Neural progenitor cell (in vitro differentiated cells): ENCODE measurements around the gene UGT1A7. TPM values are rescaled to one million over a fixed set of nuclear protein-coding genes. Genes with fewer than 3 reads are reported as not detected.

Experiments used
- DNase-seq: peaks from one replicate; pipeline ENCODE4 v3.0.0-alpha.2; 2016; ENCODE audit warnings: low spot score
- H2AFZ ChIP-seq: fragments of 200-600 bp; sonication (generic); replicated peaks from 2 replicates; pipeline ENCODE4 v1.6.1; 2016; ENCODE audit warnings: antibody characterized with exemption
- H3F3A ChIP-seq: fragments of 200-600 bp; sonication (generic); 2 replicates; pipeline ENCODE4 v1.6.1; 2016; ENCODE audit warnings: antibody characterized with exemption, low read depth
- H3K27ac ChIP-seq: fragments of 200-600 bp; sonication (generic); 2 replicates; pipeline ENCODE4 v1.5.1; 2016; ENCODE audit warnings: mild to moderate bottlenecking
- H3K27me3 ChIP-seq: fragments of 200-600 bp; sonication (generic); 2 replicates; pipeline ENCODE4 v1.6.1; 2016; ENCODE audit warnings: mild to moderate bottlenecking, moderate library complexity
- H3K36me3 ChIP-seq: fragments of 200-600 bp; sonication (generic); 2 replicates; pipeline ENCODE4 v1.5.1; 2016
- H3K4me1 ChIP-seq: fragments of 200-600 bp; sonication (generic); 2 replicates; pipeline ENCODE4 v1.6.1; 2016; ENCODE audit warnings: mixed run types
- H3K4me2 ChIP-seq: fragments of 200-600 bp; sonication (generic); 2 replicates; pipeline ENCODE4 v1.6.1; 2016
- H3K4me3 ChIP-seq: fragments of 200-600 bp; sonication (generic); 2 replicates; pipeline ENCODE4 v1.5.1; 2016
- H3K79me2 ChIP-seq: fragments of 200-600 bp; sonication (generic); 2 replicates; pipeline ENCODE4 v1.6.1; 2016; ENCODE audit warnings: low read depth
- H3K9ac ChIP-seq: fragments of 200-600 bp; sonication (generic); 2 replicates; pipeline ENCODE4 v1.6.1; 2016
- H3K9me3 ChIP-seq: fragments of 200-600 bp; sonication (generic); 2 replicates; pipeline ENCODE4 v1.5.1; 2016; ENCODE audit warnings: low read depth
- H4K20me1 ChIP-seq: fragments of 200-600 bp; sonication (generic); 2 replicates; pipeline ENCODE4 v1.6.1; 2016; ENCODE audit warnings: low read depth
- H3K27ac Mint-ChIP-seq: 3 replicates; pipeline ENCODE4 v1.8.0; 2021; ENCODE audit warnings: mixed read lengths
- H3K27me3 Mint-ChIP-seq: 2 replicates; pipeline ENCODE4 v1.8.0; 2022; ENCODE audit warnings: low read depth, mild to moderate bottlenecking, inconsistent platforms, moderate library complexity, mixed read lengths; ENCODE audit not compliant: insufficient read depth
- H3K36me3 Mint-ChIP-seq: 3 replicates; pipeline ENCODE4 v1.8.0; 2021; ENCODE audit warnings: mixed read lengths
- H3K4me1 Mint-ChIP-seq: 3 replicates; pipeline ENCODE4 v1.8.0; 2021; ENCODE audit warnings: mixed read lengths
- H3K4me3 Mint-ChIP-seq: 3 replicates; pipeline ENCODE4 v1.8.0; 2021; ENCODE audit warnings: mild to moderate bottlenecking, moderate library complexity, mixed read lengths
- H3K9me3 Mint-ChIP-seq: 3 replicates; pipeline ENCODE4 v1.8.0; 2020; ENCODE audit warnings: mixed read lengths
- CTCF ChIP-seq: fragments of 200-600 bp; sonication (generic); IDR thresholded peaks from 2 replicates; pipeline ENCODE4 v1.5.1; 2017; ENCODE audit warnings: antibody characterized with exemption, mild to moderate bottlenecking
- EZH2 ChIP-seq: fragments of 200-600 bp; sonication (generic); IDR thresholded peaks from 2 replicates; pipeline ENCODE4 v1.6.1; 2017; ENCODE audit warnings: antibody characterized with exemption, mild to moderate bottlenecking, moderate library complexity
- EZH2phosphoT487 ChIP-seq: fragments of 200-600 bp; sonication (generic); IDR thresholded peaks from 2 replicates; pipeline ENCODE4 v1.6.1; 2017; ENCODE audit warnings: antibody characterized with exemption
- total RNA-seq: library from RNA; depleted of rRNA; stranded (reverse); fragments of >200 nt; gene quantifications from 2 replicates; pipeline ENCODE4 v1.2.3, GENCODE V29; 2015; ENCODE audit warnings: low replicate concordance

The UGT1A7 gene
- total RNA-seq, 1 donor from 2014 or later = not detected

GRCh38 chr2:233772153-233772552, 90.5 kb downstream of the UGT1A7 start:
- H3K9me3 ChIP-seq = no peaks in the 10 kb centered on the region
- no peak overlapping the region for H3K4me3 ChIP-seq
- no peak overlapping the region for H3K4me3 Mint-ChIP-seq
- H3K4me1 ChIP-seq = no peaks in the 10 kb centered on the region
- H3K9me3 Mint-ChIP-seq = peaks cover 30% of the 10 kb centered on the region
- H3K4me2 ChIP-seq = no peak overlapping the region
- peaks cover 5% of the 10 kb centered on the region for H3K36me3 Mint-ChIP-seq
- H3F3A ChIP-seq = no peaks in the 10 kb centered on the region
- no peaks in the 10 kb centered on the region for H3K27me3 ChIP-seq
- no peaks in the 10 kb centered on the region for H3K79me2 ChIP-seq
- H3K4me1 Mint-ChIP-seq = peaks cover 10% of the 10 kb centered on the region
- no peaks in the 10 kb centered on the region for H3K36me3 ChIP-seq
- H4K20me1 ChIP-seq = no peaks in the 10 kb centered on the region
- H3K27ac Mint-ChIP-seq = no peak overlapping the region
- H2AFZ ChIP-seq = no peak overlapping the region
- no peak overlapping the region for H3K27ac ChIP-seq
- peaks cover 7% of the 10 kb centered on the region for H3K27me3 Mint-ChIP-seq
- DNase-seq = no peak
- H3K9ac ChIP-seq = no peak overlapping the region
- TF ChIP-seq EZH2 = no peak

DNA sequence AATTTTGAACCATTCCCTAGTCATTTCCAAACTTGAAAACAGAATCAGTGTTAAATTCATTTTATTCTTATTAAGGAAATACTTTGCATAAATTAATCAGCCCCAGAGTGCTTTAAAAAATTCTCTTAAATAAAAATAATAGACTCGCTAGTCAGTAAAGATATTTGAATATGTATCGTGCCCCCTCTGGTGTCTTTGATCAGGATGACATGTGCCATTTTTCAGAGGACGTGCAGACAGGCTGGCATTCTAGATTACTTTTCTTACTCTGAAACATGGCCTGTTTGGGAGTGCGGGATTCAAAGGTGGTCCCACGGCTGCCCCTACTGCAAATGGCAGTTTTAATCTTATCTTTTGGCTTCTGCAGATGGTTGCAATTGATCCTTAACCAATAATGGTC, 90.9 kb downstream of the UGT1A7 start:
- Mint-ChIP-seq H3K9me3 (peaks cover 28% of the 10 kb centered on the region), H3K36me3 (peaks cover 5% of the 10 kb centered on the region), H3K27me3 (peaks cover 7% of the 10 kb centered on the region), H3K4me3 (no peak overlapping the region), H3K4me1 (peaks cover 7% of the 10 kb centered on the region), H3K27ac (no peak overlapping the region)
- Histone ChIP-seq H3K4me2 (no peak overlapping the region), H3F3A (no peaks in the 10 kb centered on the region), H3K27me3 (no peaks in the 10 kb centered on the region), H3K4me3 (no peak overlapping the region), H3K9ac (no peak overlapping the region), H3K4me1 (no peaks in the 10 kb centered on the region), H3K79me2 (no peaks in the 10 kb centered on the region), H3K9me3 (no peaks in the 10 kb centered on the region), H3K36me3 (no peaks in the 10 kb centered on the region), H3K27ac (no peak overlapping the region), H2AFZ (no peak overlapping the region), H4K20me1 (no peaks in the 10 kb centered on the region)
- TF ChIP-seq CTCF = no peak
- no peak for TF ChIP-seq EZH2
- TF ChIP-seq EZH2phosphoT487 = no peak
- DNase-seq = no peak

- H3K4me1 Mint-ChIP-seq = no peaks in the 10 kb centered on the region
- no peak for DNase-seq
- Histone ChIP-seq H2AFZ (no peak overlapping the region), H3K27me3 (no peaks in the 10 kb centered on the region), H3K4me1 (no peaks in the 10 kb centered on the region), H3K79me2 (no peaks in the 10 kb centered on the region), H3K9ac (no peak overlapping the region), H3K9me3 (no peaks in the 10 kb centered on the region), H3K4me3 (no peak overlapping the region), H4K20me1 (no peaks in the 10 kb centered on the region), H3K27ac (no peak overlapping the region), H3K4me2 (no peak overlapping the region), H3F3A (no peaks in the 10 kb centered on the region), H3K36me3 (no peaks in the 10 kb centered on the region)
- no peak overlapping the region for H3K4me3 Mint-ChIP-seq
- no peak overlapping the region for H3K27ac Mint-ChIP-seq
- H3K36me3 Mint-ChIP-seq = peaks cover 3% of the 10 kb centered on the region
- H3K27me3 Mint-ChIP-seq = peaks cover 7% of the 10 kb centered on the region
- TF ChIP-seq EZH2 (no peak), CTCF (no peak), EZH2phosphoT487 (no peak)
- H3K9me3 Mint-ChIP-seq = peaks cover 26% of the 10 kb centered on the region
Observed at GRCh38 chr2:233773854-233774253, 92.2 kb downstream of the UGT1A7 start.

DNA sequence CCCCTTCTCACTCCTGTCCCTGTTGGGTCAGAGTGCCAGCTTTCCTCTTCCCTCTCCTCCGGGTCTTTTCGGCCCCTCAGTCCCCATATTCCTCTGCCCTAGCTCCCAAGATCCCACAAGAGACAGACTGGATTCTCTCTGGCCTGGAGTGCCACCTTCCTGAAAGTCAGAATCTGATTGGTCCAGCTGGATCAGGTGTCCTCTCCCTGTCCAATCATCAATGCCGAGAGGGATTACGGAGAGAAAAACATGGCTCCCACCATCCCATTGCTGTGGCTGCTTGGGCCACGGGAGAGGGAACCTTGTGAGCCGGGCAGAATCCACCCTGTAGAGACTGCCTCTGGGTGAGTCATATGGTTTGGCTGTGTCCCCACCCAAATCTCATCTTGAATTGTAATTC, 93.7 kb downstream of the UGT1A7 start:
- Histone ChIP-seq H3K4me3 (no peak overlapping the region), H3K9ac (no peak overlapping the region), H3K9me3 (no peaks in the 10 kb centered on the region), H3K27ac (no peak overlapping the region), H3K27me3 (no peaks in the 10 kb centered on the region), H3F3A (no peaks in the 10 kb centered on the region), H4K20me1 (no peaks in the 10 kb centered on the region), H3K36me3 (no peaks in the 10 kb centered on the region), H3K79me2 (no peaks in the 10 kb centered on the region), H3K4me1 (no peaks in the 10 kb centered on the region), H2AFZ (no peak overlapping the region), H3K4me2 (no peak overlapping the region)
- no peak overlapping the region for H3K27ac Mint-ChIP-seq
- H3K9me3 Mint-ChIP-seq = peaks cover 23% of the 10 kb centered on the region
- H3K4me1 Mint-ChIP-seq = no peaks in the 10 kb centered on the region
- no peak overlapping the region for H3K4me3 Mint-ChIP-seq
- no peak for DNase-seq
- TF ChIP-seq CTCF = no peak
- TF ChIP-seq EZH2 = no peak
- TF ChIP-seq EZH2phosphoT487 = no peak
- H3K27me3 Mint-ChIP-seq = peaks cover 9% of the 10 kb centered on the region
- H3K36me3 Mint-ChIP-seq = peaks cover 3% of the 10 kb centered on the region
